HEK293 (cell line): ENCODE measurements around the gene SENP1.

Experiments
- BCL11A ChIP-seq: fragments of 450-650 bp; formaldehyde crosslinking; IDR thresholded peaks from 2 replicates; pipeline ENCODE4 v1.5.1; 2016; ENCODE audit warnings: low read depth, missing biosample characterization, missing genetic modification characterization
- GLI2 ChIP-seq: fragments of 450-650 bp; formaldehyde crosslinking; IDR thresholded peaks from 2 replicates; pipeline ENCODE4; 2017; ENCODE audit warnings: missing biosample characterization, missing genetic modification characterization, low read depth, borderline replicate concordance
- GLI4 ChIP-seq: fragments of 450-650 bp; formaldehyde crosslinking; IDR thresholded peaks from 2 replicates; pipeline ENCODE4 v1.5.1; 2016; ENCODE audit warnings: missing biosample characterization, missing genetic modification characterization
- GLIS2 ChIP-seq: fragments of 450-650 bp; formaldehyde crosslinking; IDR thresholded peaks from 2 replicates; pipeline ENCODE4 v1.5.1; 2016; ENCODE audit warnings: missing biosample characterization, missing genetic modification characterization
- KLF16 ChIP-seq: fragments of 450-650 bp; formaldehyde crosslinking; IDR thresholded peaks from 2 replicates; pipeline ENCODE4 v1.5.1; 2017; ENCODE audit warnings: missing biosample characterization, missing genetic modification characterization
- MZF1 ChIP-seq: fragments of 450-650 bp; formaldehyde crosslinking; IDR thresholded peaks from 2 replicates; pipeline ENCODE4 v1.5.1; 2017; ENCODE audit warnings: missing biosample characterization, missing genetic modification characterization, borderline replicate concordance
- SP2 ChIP-seq: fragments of 450-650 bp; formaldehyde crosslinking; IDR thresholded peaks from 2 replicates; pipeline ENCODE4 v1.5.1; 2016; ENCODE audit warnings: missing biosample characterization, missing genetic modification characterization
- WT1 ChIP-seq: fragments of 450-650 bp; formaldehyde crosslinking; IDR thresholded peaks from 2 replicates; pipeline ENCODE4 v1.5.1; 2016; ENCODE audit warnings: missing biosample characterization, missing genetic modification characterization
- ZBTB48 ChIP-seq: fragments of 450-650 bp; formaldehyde crosslinking; IDR thresholded peaks from 2 replicates; pipeline ENCODE4 v1.5.1; 2016; ENCODE audit warnings: missing biosample characterization, missing genetic modification characterization
- ZFP69B ChIP-seq: fragments of 450-650 bp; formaldehyde crosslinking; IDR thresholded peaks from 2 replicates; pipeline ENCODE4 v1.5.1; 2016; ENCODE audit warnings: missing biosample characterization, missing genetic modification characterization
- ZIC2 ChIP-seq: fragments of 450-650 bp; formaldehyde crosslinking; IDR thresholded peaks from 2 replicates; pipeline ENCODE4 v1.5.1; 2016; ENCODE audit warnings: missing biosample characterization, missing genetic modification characterization
- ZNF146 ChIP-seq: fragments of 450-650 bp; formaldehyde crosslinking; IDR thresholded peaks from 2 replicates; pipeline ENCODE4 v1.5.1; 2016; ENCODE audit warnings: missing biosample characterization, missing genetic modification characterization
- ZNF223 ChIP-seq: fragments of 450-650 bp; formaldehyde crosslinking; IDR thresholded peaks from 2 replicates; pipeline ENCODE4 v1.5.1; 2016; ENCODE audit warnings: missing biosample characterization, missing genetic modification characterization
- ZNF23 ChIP-seq: fragments of 450-650 bp; formaldehyde crosslinking; IDR thresholded peaks from 2 replicates; pipeline ENCODE4 v1.5.1; 2016; ENCODE audit warnings: missing biosample characterization, missing genetic modification characterization, borderline replicate concordance
- ZNF248 ChIP-seq: fragments of 450-650 bp; formaldehyde crosslinking; IDR thresholded peaks from 2 replicates; pipeline ENCODE4 v1.5.1; 2017; ENCODE audit warnings: missing biosample characterization, missing genetic modification characterization
- ZNF354C ChIP-seq: fragments of 450-650 bp; formaldehyde crosslinking; IDR thresholded peaks from 2 replicates; pipeline ENCODE4 v1.5.1; 2016; ENCODE audit warnings: missing biosample characterization, missing genetic modification characterization, low read depth, borderline replicate concordance
- ZNF366 ChIP-seq: fragments of 450-650 bp; formaldehyde crosslinking; conservative IDR thresholded peaks from 2 replicates; pipeline ENCODE4 v1.5.1; 2016; ENCODE audit warnings: missing biosample characterization, missing genetic modification characterization
- ZNF391 ChIP-seq: fragments of 450-650 bp; formaldehyde crosslinking; IDR thresholded peaks from 2 replicates; pipeline ENCODE4 v1.5.1; 2016; ENCODE audit warnings: low read depth, missing biosample characterization, missing genetic modification characterization, borderline replicate concordance
- ZNF501 ChIP-seq: fragments of 450-650 bp; formaldehyde crosslinking; IDR thresholded peaks from 2 replicates; pipeline ENCODE4 v1.5.1; 2016; ENCODE audit warnings: missing biosample characterization, missing genetic modification characterization
- ZNF555 ChIP-seq: fragments of 450-650 bp; formaldehyde crosslinking; conservative IDR thresholded peaks from 2 replicates; pipeline ENCODE4 v1.5.1; 2017; ENCODE audit warnings: missing biosample characterization, mild to moderate bottlenecking, missing genetic modification characterization, inconsistent platforms
- ZNF624 ChIP-seq: fragments of 450-650 bp; formaldehyde crosslinking; IDR thresholded peaks from 2 replicates; pipeline ENCODE4 v1.5.1; 2017; ENCODE audit warnings: missing biosample characterization, missing genetic modification characterization
- ZNF654 ChIP-seq: fragments of 450-650 bp; formaldehyde crosslinking; IDR thresholded peaks from 2 replicates; pipeline ENCODE4 v1.5.1; 2016; ENCODE audit warnings: low read depth, missing biosample characterization, missing genetic modification characterization
- ZNF791 ChIP-seq: fragments of 450-650 bp; formaldehyde crosslinking; IDR thresholded peaks from 2 replicates; pipeline ENCODE4 v1.5.1; 2016; ENCODE audit warnings: missing biosample characterization, missing genetic modification characterization
- ZNF843 ChIP-seq: fragments of 450-650 bp; formaldehyde crosslinking; IDR thresholded peaks from 2 replicates; pipeline ENCODE4 v1.5.1; 2016; ENCODE audit warnings: missing biosample characterization, missing genetic modification characterization
- TF ChIP-seq, protein P1 (sequence below): fragments of 450-650 bp; formaldehyde crosslinking; IDR thresholded peaks from 2 replicates; pipeline ENCODE4 v1.5.1; 2016; ENCODE audit warnings: missing biosample characterization, missing genetic modification characterization
- TF ChIP-seq, protein P2 (sequence below): fragments of 450-650 bp; formaldehyde crosslinking; IDR thresholded peaks from 2 replicates; pipeline ENCODE4 v1.5.1; 2016; ENCODE audit warnings: missing biosample characterization, missing genetic modification characterization
- TF ChIP-seq, protein P3 (sequence below): fragments of 450-650 bp; formaldehyde crosslinking; IDR thresholded peaks from 2 replicates; pipeline ENCODE4 v1.5.1; 2016; ENCODE audit warnings: missing biosample characterization, missing genetic modification characterization
- TF ChIP-seq, protein P4 (sequence below): fragments of 450-650 bp; formaldehyde crosslinking; IDR thresholded peaks from 2 replicates; pipeline ENCODE4 v1.5.1; 2016; ENCODE audit warnings: missing biosample characterization, missing genetic modification characterization
- TF ChIP-seq, protein P5 (sequence below): fragments of 450-650 bp; formaldehyde crosslinking; IDR thresholded peaks from 2 replicates; pipeline ENCODE4 v1.5.1; 2016; ENCODE audit warnings: missing biosample characterization, missing genetic modification characterization, borderline replicate concordance
- TF ChIP-seq, protein P6 (sequence below): fragments of 450-650 bp; formaldehyde crosslinking; IDR thresholded peaks from 2 replicates; pipeline ENCODE4 v1.5.1; 2017; ENCODE audit warnings: missing biosample characterization, missing genetic modification characterization

SENP1 gene

DNA sequence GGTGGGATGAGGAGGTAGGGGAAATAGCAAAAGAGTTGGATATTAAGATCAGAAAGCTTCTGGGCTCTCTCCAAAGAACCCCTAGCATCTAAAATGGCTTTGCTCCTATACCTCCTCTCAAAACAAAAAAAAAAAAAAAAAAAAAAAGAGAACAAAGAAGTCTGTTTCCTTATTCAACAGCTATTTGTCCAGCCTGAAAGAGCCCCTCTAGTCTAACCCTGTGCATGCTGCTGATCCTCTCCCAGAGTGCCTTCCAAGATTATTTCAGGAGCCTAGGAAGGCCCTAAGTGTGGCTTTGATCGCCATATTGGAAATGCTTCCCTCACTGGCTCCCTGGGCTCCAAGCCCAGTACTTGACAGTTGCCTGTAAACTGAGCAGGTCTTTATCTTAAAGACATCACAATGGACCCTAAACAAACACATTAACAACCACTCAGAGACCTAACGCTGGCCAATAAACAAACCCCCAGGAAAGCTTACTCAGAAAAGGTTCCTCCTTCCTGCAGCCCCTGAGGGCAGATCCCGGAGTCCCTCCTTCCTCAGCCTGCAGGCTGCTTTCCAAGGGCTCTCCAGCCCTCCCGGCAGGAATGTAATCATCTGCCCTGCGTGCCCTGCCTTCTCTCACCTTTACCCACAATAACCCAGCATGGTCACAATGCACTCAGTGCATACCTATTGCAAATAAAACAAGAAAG, 84.2 kb downstream of the SENP1 start (continued):
- TF ChIP-seq, protein P1, sequence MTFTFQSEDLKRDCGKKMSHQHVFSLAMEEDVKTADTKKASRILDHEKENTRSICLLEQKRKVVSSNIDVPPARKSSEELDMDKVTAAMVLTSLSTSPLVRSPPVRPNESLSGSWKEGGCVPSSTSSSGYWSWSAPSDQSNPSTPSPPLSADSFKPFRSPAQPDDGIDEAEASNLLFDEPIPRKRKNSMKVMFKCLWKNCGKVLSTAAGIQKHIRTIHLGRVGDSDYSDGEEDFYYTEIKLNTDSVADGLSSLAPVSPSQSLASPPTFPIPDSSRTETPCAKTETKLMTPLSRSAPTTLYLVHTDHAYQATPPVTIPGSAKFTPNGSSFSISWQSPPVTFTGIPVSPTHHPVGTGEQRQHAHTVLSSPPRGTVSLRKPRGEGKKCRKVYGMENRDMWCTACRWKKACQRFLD (tag by site-specific recombination) = no peak
- peak; percentile 100 for TF ChIP-seq ZNF366 (tag by site-specific recombination)
- no peak for TF ChIP-seq ZNF555 (tag by site-specific recombination)
- peak; percentile 13; the same call in 1 of the 2 replicates for TF ChIP-seq ZNF146 (tag by site-specific recombination)
- peak; percentile 84; the same call in 1 of the 2 replicates for TF ChIP-seq BCL11A (tag by site-specific recombination)
- TF ChIP-seq KLF16 = peak; percentile 89
- TF ChIP-seq ZNF223 (tag by site-specific recombination) = no peak
- TF ChIP-seq, protein P2, sequence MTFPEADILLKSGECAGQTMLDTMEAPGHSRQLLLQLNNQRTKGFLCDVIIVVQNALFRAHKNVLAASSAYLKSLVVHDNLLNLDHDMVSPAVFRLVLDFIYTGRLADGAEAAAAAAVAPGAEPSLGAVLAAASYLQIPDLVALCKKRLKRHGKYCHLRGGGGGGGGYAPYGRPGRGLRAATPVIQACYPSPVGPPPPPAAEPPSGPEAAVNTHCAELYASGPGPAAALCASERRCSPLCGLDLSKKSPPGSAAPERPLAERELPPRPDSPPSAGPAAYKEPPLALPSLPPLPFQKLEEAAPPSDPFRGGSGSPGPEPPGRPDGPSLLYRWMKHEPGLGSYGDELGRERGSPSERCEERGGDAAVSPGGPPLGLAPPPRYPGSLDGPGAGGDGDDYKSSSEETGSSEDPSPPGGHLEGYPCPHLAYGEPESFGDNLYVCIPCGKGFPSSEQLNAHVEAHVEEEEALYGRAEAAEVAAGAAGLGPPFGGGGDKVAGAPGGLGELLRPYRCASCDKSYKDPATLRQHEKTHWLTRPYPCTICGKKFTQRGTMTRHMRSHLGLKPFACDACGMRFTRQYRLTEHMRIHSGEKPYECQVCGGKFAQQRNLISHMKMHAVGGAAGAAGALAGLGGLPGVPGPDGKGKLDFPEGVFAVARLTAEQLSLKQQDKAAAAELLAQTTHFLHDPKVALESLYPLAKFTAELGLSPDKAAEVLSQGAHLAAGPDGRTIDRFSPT (tag by site-specific recombination) = peak; percentile 93
- TF ChIP-seq, protein P3, sequence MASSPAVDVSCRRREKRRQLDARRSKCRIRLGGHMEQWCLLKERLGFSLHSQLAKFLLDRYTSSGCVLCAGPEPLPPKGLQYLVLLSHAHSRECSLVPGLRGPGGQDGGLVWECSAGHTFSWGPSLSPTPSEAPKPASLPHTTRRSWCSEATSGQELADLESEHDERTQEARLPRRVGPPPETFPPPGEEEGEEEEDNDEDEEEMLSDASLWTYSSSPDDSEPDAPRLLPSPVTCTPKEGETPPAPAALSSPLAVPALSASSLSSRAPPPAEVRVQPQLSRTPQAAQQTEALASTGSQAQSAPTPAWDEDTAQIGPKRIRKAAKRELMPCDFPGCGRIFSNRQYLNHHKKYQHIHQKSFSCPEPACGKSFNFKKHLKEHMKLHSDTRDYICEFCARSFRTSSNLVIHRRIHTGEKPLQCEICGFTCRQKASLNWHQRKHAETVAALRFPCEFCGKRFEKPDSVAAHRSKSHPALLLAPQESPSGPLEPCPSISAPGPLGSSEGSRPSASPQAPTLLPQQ (tag by site-specific recombination) = peak; percentile 85
- peak; percentile 85; the same call in 1 of the 2 replicates for TF ChIP-seq GLI2 (tag by site-specific recombination)
- TF ChIP-seq ZIC2 (tag by site-specific recombination) = peak; percentile 100
- TF ChIP-seq, protein P4, sequence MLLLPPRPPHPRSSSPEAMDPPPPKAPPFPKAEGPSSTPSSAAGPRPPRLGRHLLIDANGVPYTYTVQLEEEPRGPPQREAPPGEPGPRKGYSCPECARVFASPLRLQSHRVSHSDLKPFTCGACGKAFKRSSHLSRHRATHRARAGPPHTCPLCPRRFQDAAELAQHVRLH = peak; percentile 98
- no peak for TF ChIP-seq ZNF654 (tag by site-specific recombination)
- TF ChIP-seq, protein P5, sequence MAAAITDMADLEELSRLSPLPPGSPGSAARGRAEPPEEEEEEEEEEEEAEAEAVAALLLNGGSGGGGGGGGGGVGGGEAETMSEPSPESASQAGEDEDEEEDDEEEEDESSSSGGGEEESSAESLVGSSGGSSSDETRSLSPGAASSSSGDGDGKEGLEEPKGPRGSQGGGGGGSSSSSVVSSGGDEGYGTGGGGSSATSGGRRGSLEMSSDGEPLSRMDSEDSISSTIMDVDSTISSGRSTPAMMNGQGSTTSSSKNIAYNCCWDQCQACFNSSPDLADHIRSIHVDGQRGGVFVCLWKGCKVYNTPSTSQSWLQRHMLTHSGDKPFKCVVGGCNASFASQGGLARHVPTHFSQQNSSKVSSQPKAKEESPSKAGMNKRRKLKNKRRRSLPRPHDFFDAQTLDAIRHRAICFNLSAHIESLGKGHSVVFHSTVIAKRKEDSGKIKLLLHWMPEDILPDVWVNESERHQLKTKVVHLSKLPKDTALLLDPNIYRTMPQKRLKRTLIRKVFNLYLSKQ = no peak
- peak; percentile 98 for TF ChIP-seq ZBTB48 (tag by site-specific recombination)
- TF ChIP-seq ZNF791 (tag by site-specific recombination) = no peak
- TF ChIP-seq WT1 (tag by site-specific recombination) = peak; percentile 98
- TF ChIP-seq ZNF843 (tag by site-specific recombination) = peak; percentile 99
- TF ChIP-seq ZNF248 (tag by site-specific recombination) = no peak
- TF ChIP-seq ZNF23 = no peak
- peak; percentile 75; the same call in 1 of the 2 replicates for TF ChIP-seq ZNF391 (tag by site-specific recombination)
- peak; percentile 67 for TF ChIP-seq ZFP69B
- no peak; the same call in 1 of the 2 replicates for TF ChIP-seq ZNF501 (tag by site-specific recombination)
- TF ChIP-seq GLI4 (tag by site-specific recombination) = no peak
- peak; percentile 85 for TF ChIP-seq GLIS2 (tag by site-specific recombination)
- TF ChIP-seq ZNF354C (tag by site-specific recombination) = no peak
- no peak for TF ChIP-seq ZNF624 (tag by site-specific recombination)
- peak; percentile 71 for TF ChIP-seq SP2 (tag by site-specific recombination)
- TF ChIP-seq, protein P6, sequence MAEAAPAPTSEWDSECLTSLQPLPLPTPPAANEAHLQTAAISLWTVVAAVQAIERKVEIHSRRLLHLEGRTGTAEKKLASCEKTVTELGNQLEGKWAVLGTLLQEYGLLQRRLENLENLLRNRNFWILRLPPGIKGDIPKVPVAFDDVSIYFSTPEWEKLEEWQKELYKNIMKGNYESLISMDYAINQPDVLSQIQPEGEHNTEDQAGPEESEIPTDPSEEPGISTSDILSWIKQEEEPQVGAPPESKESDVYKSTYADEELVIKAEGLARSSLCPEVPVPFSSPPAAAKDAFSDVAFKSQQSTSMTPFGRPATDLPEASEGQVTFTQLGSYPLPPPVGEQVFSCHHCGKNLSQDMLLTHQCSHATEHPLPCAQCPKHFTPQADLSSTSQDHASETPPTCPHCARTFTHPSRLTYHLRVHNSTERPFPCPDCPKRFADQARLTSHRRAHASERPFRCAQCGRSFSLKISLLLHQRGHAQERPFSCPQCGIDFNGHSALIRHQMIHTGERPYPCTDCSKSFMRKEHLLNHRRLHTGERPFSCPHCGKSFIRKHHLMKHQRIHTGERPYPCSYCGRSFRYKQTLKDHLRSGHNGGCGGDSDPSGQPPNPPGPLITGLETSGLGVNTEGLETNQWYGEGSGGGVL (tag by site-specific recombination) = peak; percentile 70
- TF ChIP-seq MZF1 (tag by site-specific recombination) = peak; percentile 87
